ENCODE results near the gene SLC35A2.

SLC35A2 gene

DNA sequence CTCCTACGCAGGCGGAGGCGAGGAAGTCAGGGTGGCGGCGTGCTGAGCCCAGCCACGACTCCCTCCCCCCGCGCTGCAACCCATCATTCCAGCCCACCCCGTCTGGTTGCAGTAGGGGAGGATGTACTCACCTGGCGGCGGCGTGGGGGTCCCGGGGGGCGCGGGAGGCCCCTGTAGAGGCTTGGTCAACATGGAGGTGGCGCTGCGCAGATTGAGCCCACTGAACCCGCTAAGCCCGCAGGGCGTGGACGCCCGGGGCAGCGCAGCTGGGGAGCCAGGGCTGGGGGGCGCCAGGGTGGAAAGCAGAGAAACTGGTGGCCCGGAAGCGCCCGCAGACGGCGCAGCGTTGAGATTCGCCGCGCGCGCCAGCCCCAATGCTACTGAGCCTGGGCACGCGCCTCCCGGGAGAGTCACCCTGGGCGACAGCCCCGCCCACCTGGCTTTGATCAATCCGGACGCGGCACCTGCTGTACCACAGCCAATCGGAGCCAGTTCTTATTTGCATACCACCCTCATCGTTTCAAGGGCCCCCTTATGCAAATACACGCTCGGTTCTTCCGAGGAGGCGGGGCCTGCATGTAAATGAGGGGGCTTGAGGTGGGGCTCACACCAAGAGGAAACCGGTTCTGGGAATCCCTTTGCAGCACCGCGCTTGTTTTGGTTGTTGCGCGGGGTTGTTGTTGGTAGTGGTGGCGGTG is 7.3 kb upstream of the SLC35A2 start, which contains the start of gene PIM2:
Gene PIM2 (minus strand): TSS at position 382 of the 698 bp plus-strand sequence. CDS start 190 bp downstream, at position 192.
- TF ChIP-seq CTCF (conservative IDR thresholded peaks at IDR 0.05; ENCODE audit: low read length) (no peak), EZH2phosphoT487 (IDR thresholded peaks at IDR 0.05; ENCODE audit: borderline replicate concordance) (no peak)

GRCh38 chrX:48918301-48918642 is 6.8 kb upstream of the SLC35A2 start:
- Histone ChIP-seq H3F3A (ENCODE audit: low read depth) (no peaks in the 10 kb centered on the region), H3K4me3 (ENCODE audit: low read length, poor library complexity, severe bottlenecking) (peak overlapping the region; percentile 83), H3K79me2 (ENCODE audit: insufficient read depth, low read length) (peaks cover 11% of the 10 kb centered on the region; the same call in 1 of the 2 replicates), H3K9me2 (replicated peaks; ENCODE audit: low read depth, low read length) (no peaks in the 10 kb centered on the region), H3K27me3 (ENCODE audit: insufficient read depth, low read length, poor library complexity, severe bottlenecking) (no peaks in the 10 kb centered on the region), H3K9me3 (ENCODE audit: insufficient read depth, low read depth, low read length) (no peaks in the 10 kb centered on the region), H2AFZ (ENCODE audit: low read length) (no peak overlapping the region), H3K4me2 (ENCODE audit: low read depth, low read length, poor library complexity, severe bottlenecking) (peak overlapping the region; percentile 95), H3K4me1 (ENCODE audit: insufficient read depth, low read length, poor library complexity, severe bottlenecking) (peaks cover 11% of the 10 kb centered on the region), H3K36me3 (ENCODE audit: insufficient read depth, low read length) (peaks cover 12% of the 10 kb centered on the region; the same call in 1 of the 2 replicates), H3K9ac (ENCODE audit: low read depth, low read length, poor library complexity, severe bottlenecking) (peak overlapping the region; percentile 90), H4K20me1 (ENCODE audit: insufficient read depth, low read length, poor library complexity, severe bottlenecking) (peaks cover 5% of the 10 kb centered on the region)
- TF ChIP-seq EZH2phosphoT487 (IDR thresholded peaks at IDR 0.05; ENCODE audit: borderline replicate concordance) (no peak), CTCF (conservative IDR thresholded peaks at IDR 0.05; ENCODE audit: low read length) (no peak)

More for the DNA sequence above, 7.3 kb upstream of the SLC35A2 start, which contains the start of gene PIM2:
- H3K4me3 ChIP-seq (ENCODE audit: low read length, poor library complexity, severe bottlenecking): peak within 1 kb of the TSS; percentile 83
- H4K20me1 ChIP-seq (ENCODE audit: insufficient read depth, low read length, poor library complexity, severe bottlenecking): peaks cover 5% of the 10 kb centered on the region
- H3F3A ChIP-seq (ENCODE audit: low read depth): no peaks in the 10 kb centered on the region
- H2AFZ ChIP-seq (ENCODE audit: low read length): no peak within 1 kb of the TSS
- H3K9ac ChIP-seq (ENCODE audit: low read depth, low read length, poor library complexity, severe bottlenecking): peak within 1 kb of the TSS; percentile 90
- H3K4me1 ChIP-seq (ENCODE audit: insufficient read depth, low read length, poor library complexity, severe bottlenecking): peaks cover 11% of the 10 kb centered on the region
- H3K9me3 ChIP-seq (ENCODE audit: insufficient read depth, low read depth, low read length): no peaks in the 10 kb centered on the region
- H3K27me3 ChIP-seq (ENCODE audit: insufficient read depth, low read length, poor library complexity, severe bottlenecking): no peaks in the 10 kb centered on the region
- peaks cover 11% of the 10 kb centered on the region; the same call in 1 of the 2 replicates for H3K79me2 ChIP-seq (ENCODE audit: insufficient read depth, low read length)
- peak within 1 kb of the TSS; percentile 95 for H3K4me2 ChIP-seq (ENCODE audit: low read depth, low read length, poor library complexity, severe bottlenecking)
- H3K36me3 ChIP-seq (ENCODE audit: insufficient read depth, low read length): peaks cover 14% of the 10 kb centered on the region; the same call in 1 of the 2 replicates
- no peaks in the 10 kb centered on the region for H3K9me2 ChIP-seq (replicated peaks; ENCODE audit: low read depth, low read length)

GRCh38 chrX:48917139-48918001 is 5.9 kb upstream of the SLC35A2 start:
- H3K4me2 ChIP-seq (ENCODE audit: low read depth, low read length, poor library complexity, severe bottlenecking): peak overlapping the region; percentile 95
- H4K20me1 ChIP-seq (ENCODE audit: insufficient read depth, low read length, poor library complexity, severe bottlenecking): peaks cover 5% of the 10 kb centered on the region
- no peak overlapping the region for H2AFZ ChIP-seq (ENCODE audit: low read length)
- peaks cover 10% of the 10 kb centered on the region; the same call in 1 of the 2 replicates for H3K36me3 ChIP-seq (ENCODE audit: insufficient read depth, low read length)
- peak overlapping the region; percentile 90 for H3K9ac ChIP-seq (ENCODE audit: low read depth, low read length, poor library complexity, severe bottlenecking)
- H3F3A ChIP-seq (ENCODE audit: low read depth): no peaks in the 10 kb centered on the region
- no peaks in the 10 kb centered on the region for H3K9me3 ChIP-seq (ENCODE audit: insufficient read depth, low read depth, low read length)
- peak overlapping the region; percentile 83 for H3K4me3 ChIP-seq (ENCODE audit: low read length, poor library complexity, severe bottlenecking)
- TF ChIP-seq CTCF (conservative IDR thresholded peaks at IDR 0.05; ENCODE audit: low read length) (peak; percentile 77), EZH2phosphoT487 (IDR thresholded peaks at IDR 0.05; ENCODE audit: borderline replicate concordance) (no peak)
- peaks cover 11% of the 10 kb centered on the region for H3K4me1 ChIP-seq (ENCODE audit: insufficient read depth, low read length, poor library complexity, severe bottlenecking)
- no peaks in the 10 kb centered on the region for H3K27me3 ChIP-seq (ENCODE audit: insufficient read depth, low read length, poor library complexity, severe bottlenecking)
- H3K79me2 ChIP-seq (ENCODE audit: insufficient read depth, low read length): peaks cover 11% of the 10 kb centered on the region; the same call in 1 of the 2 replicates
- no peaks in the 10 kb centered on the region for H3K9me2 ChIP-seq (replicated peaks; ENCODE audit: low read depth, low read length)

All from Loucy (cell line).